Endothelial cell of umbilical vein (primary cell): ENCODE results near the gene WDR13. TPM values are rescaled to one million over a fixed set of nuclear protein-coding genes. Genes with fewer than 3 reads are reported as not detected.

Experiments used
- BruUV-seq: library from RNA; stranded (reverse); fragments of 400-500 nt; replicated peaks from 2 replicates; lab custom pipeline; 2021; lab: Mats Ljungman, UMichigan
- CTCF ChIA-PET: fragments of 300-600, 350-600 bp; sonication (Branson Sonifier 250); formaldehyde crosslinking; loops from one replicate; lab custom pipeline; 2021; ENCODE audit warnings: antibody characterized with exemption, inconsistent platforms; lab: Charles Lee
- POLR2A ChIA-PET: fragments of 300-600, 350-600 bp; sonication (Branson Sonifier 250); formaldehyde crosslinking; loops from one replicate; lab custom pipeline; 2021; ENCODE audit warnings: antibody characterized with exemption, inconsistent platforms; lab: Charles Lee
- DNase-seq: peaks from one replicate; pipeline ENCODE4 v3.0.0-alpha.2; 2011; ENCODE audit warnings: low read depth, low spot score
- FAIRE-seq: peaks from 2 replicates; lab custom pipeline; 2011; peaks lifted over from hg19 to GRCh38; lab: Jason Lieb, UNC
- H2AFZ ChIP-seq: 2 replicates; pipeline ENCODE4 v1.6.0; 2012; ENCODE audit warnings: low read depth, low read length, control low read depth, inconsistent platforms
- H3K27ac ChIP-seq: 2 replicates; pipeline ENCODE4 v1.5.1; 2011; ENCODE audit warnings: low read depth, mild to moderate bottlenecking, control low read depth, low read length, moderate library complexity; ENCODE audit not compliant: insufficient read depth
- H3K27me3 ChIP-seq, 2 experiments: 2 replicates each; pipeline versions ENCODE4 v1.6.0 to v1.6.1; 2011; ENCODE audit warnings: low read length in 2 of 2, mixed read lengths in 1 of 2; ENCODE audit not compliant: control insufficient read depth in 2 of 2, insufficient read depth in 2 of 2
- H3K36me3 ChIP-seq, 2 experiments: 2 replicates in 1 of 2; 3 replicates in 1 of 2; pipeline ENCODE4 v1.5.1; 2011; ENCODE audit warnings: low read length in 2 of 2, mild to moderate bottlenecking in 1 of 2, moderate library complexity in 1 of 2; ENCODE audit not compliant: control insufficient read depth in 2 of 2, insufficient read depth in 2 of 2; ENCODE audit errors: extremely low read depth in 1 of 2
- H3K4me1 ChIP-seq: 3 replicates; pipeline ENCODE4 v1.5.1; 2011; ENCODE audit warnings: mild to moderate bottlenecking, low read length; ENCODE audit not compliant: control insufficient read depth, insufficient read depth; ENCODE audit errors: extremely low read depth
- H3K4me2 ChIP-seq: 2 replicates; pipeline ENCODE4 v1.6.1; 2011; ENCODE audit warnings: low read length, control low read depth, mixed read lengths; ENCODE audit not compliant: insufficient read depth
- H3K4me3 ChIP-seq, 3 experiments: fragments of 200-600 bp in 1 of 3; sonication (generic), shearing (Covaris generic) in 1 of 3; replicated peaks in 1 of 3; 2 replicates each; pipeline ENCODE4 v1.5.1; 2011 to 2016; ENCODE audit warnings: control low read depth in 3 of 3, low read length in 3 of 3, mild to moderate bottlenecking in 2 of 3, inconsistent platforms in 1 of 3, low read depth in 1 of 3, moderate library complexity in 1 of 3; ENCODE audit not compliant: insufficient read depth in 1 of 3
- H3K79me2 ChIP-seq: 2 replicates; pipeline ENCODE4 v1.6.0; 2012; ENCODE audit warnings: low read length, inconsistent platforms; ENCODE audit not compliant: control insufficient read depth, insufficient read depth
- H3K9ac ChIP-seq: replicated peaks from 2 replicates; pipeline ENCODE3; 2011; ENCODE audit warnings: low read length, control low read depth; ENCODE audit not compliant: insufficient read depth; ENCODE audit errors: extremely low read depth
- H3K9me1 ChIP-seq: replicated peaks from 3 replicates; pipeline ENCODE4 v1.6.0; 2011; ENCODE audit warnings: mild to moderate bottlenecking, low read length; ENCODE audit not compliant: control insufficient read depth, insufficient read depth; ENCODE audit errors: extremely low read depth
- H3K9me3 ChIP-seq: replicated peaks from 2 replicates; pipeline ENCODE4 v1.5.1; 2012; ENCODE audit warnings: low read length, inconsistent platforms; ENCODE audit not compliant: control insufficient read depth, insufficient read depth
- H4K20me1 ChIP-seq: replicated peaks from 2 replicates; pipeline ENCODE3; 2011; ENCODE audit warnings: mild to moderate bottlenecking, low read length; ENCODE audit not compliant: control insufficient read depth, insufficient read depth; ENCODE audit errors: extremely low read depth
- EZH2 ChIP-seq: IDR thresholded peaks from 2 replicates; pipeline ENCODE4 v1.6.1; 2012; ENCODE audit warnings: borderline replicate concordance, low read depth, mild to moderate bottlenecking, moderate library complexity, low read length, inconsistent platforms; ENCODE audit not compliant: severe bottlenecking
- FOS ChIP-seq: IDR thresholded peaks from 2 replicates; pipeline ENCODE4 v1.6.1; 2011; ENCODE audit warnings: mild to moderate bottlenecking, low read length, moderate library complexity, borderline replicate concordance; ENCODE audit not compliant: insufficient read depth
- GATA2 ChIP-seq: IDR thresholded peaks from 2 replicates; pipeline ENCODE4 v1.7.0; 2011; ENCODE audit warnings: low read depth, mild to moderate bottlenecking, moderate library complexity, mixed read lengths, low read length; ENCODE audit not compliant: insufficient read length, insufficient read depth
- JUN ChIP-seq: IDR thresholded peaks from 2 replicates; pipeline ENCODE4 v1.6.1; 2011; ENCODE audit warnings: borderline replicate concordance, low read depth; ENCODE audit not compliant: insufficient read length, insufficient read depth
- MYC ChIP-seq: IDR thresholded peaks from one replicate; pipeline ENCODE4 v1.6.1; 2011; ENCODE audit warnings: mild to moderate bottlenecking, low read depth, low read length
- POLR2A ChIP-seq: IDR thresholded peaks from 2 replicates; pipeline ENCODE4 v1.6.1; 2012; ENCODE audit warnings: low read depth, mild to moderate bottlenecking, control low read depth, low read length
- POLR2AphosphoS5 ChIP-seq: IDR thresholded peaks from 2 replicates; pipeline ENCODE4 v1.6.1; 2012; ENCODE audit warnings: low read depth, mild to moderate bottlenecking, control low read depth, low read length, moderate library complexity; ENCODE audit not compliant: insufficient read depth
- dilution Hi-C: fragments of 300-500 bp; cut with MboI; formaldehyde crosslinking; loops from one replicate; pipeline ENCODE4 v1.15.0; 2019; ENCODE audit warnings: low sequenced_read_pairs; ENCODE audit not compliant: extremely low pct_ligation_motif_present
- intact Hi-C: fragments of 100-400 bp; cut with micrococcal nuclease; formaldehyde crosslinking; loops from one replicate; pipeline ENCODE4 v1.10.0; 2022
- polyA plus RNA-seq, 4 experiments: library from polyadenylated mRNA; depleted of rRNA in 3 of 4; stranded (reverse) in 3 of 4; unstranded in 1 of 4; fragments of >200 nt; gene quantifications; 2 replicates each; pipeline versions ENCODE4 v1.2.1 to v1.2.3, GENCODE V29; 2011 to 2012; ENCODE audit warnings: missing spikeins in 1 of 4
- total RNA-seq: library from RNA; stranded (reverse); gene quantifications from 2 replicates; pipeline ENCODE4 v1.2.3, GENCODE V29; 2021
- TF ChIP-seq, protein P1 (sequence below), 2 donors: IDR thresholded peaks; 1 replicate in 1 of 2; 2 replicates in 1 of 2; pipeline ENCODE4 v1.5.1; 2011; ENCODE audit warnings: low read length in 2 of 2, mild to moderate bottlenecking in 2 of 2, moderate library complexity in 2 of 2, control low read depth in 1 of 2, inconsistent platforms in 1 of 2, low read depth in 1 of 2; ENCODE audit not compliant: insufficient read depth in 1 of 2; ENCODE audit errors: extremely low read depth in 1 of 2
- TF ChIP-seq, protein P2 (sequence below): IDR thresholded peaks from 2 replicates; pipeline ENCODE4 v1.6.1; 2011; ENCODE audit not compliant: insufficient read depth, insufficient read length

Gene WDR13
- total and polyA plus RNA-seq, 2 donors (not counting 3 experiments of a cell fraction or from before 2014, with no cell fraction given): 85.0 to 169 TPM

DNA sequence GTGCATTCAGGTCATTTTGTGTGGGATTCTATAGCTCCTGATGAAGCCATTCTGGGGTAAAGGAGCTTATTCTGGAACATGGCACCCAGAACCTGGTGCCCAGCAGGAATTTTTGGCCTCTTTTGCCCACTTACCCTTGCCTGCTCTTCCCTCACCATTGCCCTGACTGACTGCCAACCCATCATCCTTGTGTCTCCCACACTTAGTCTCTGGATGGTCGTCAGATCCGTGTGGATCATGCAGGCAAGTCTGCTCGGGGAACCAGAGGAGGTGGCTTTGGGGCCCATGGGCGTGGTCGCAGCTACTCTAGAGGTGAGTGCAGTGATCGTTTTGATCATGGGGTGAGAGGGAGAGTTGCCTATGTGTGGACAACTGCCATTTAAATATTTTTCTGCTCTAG, 21.2 kb upstream of the WDR13 start:
- H3K4me2 ChIP-seq: peak overlapping the region; percentile 83
- no TSS peak for BruUV-seq
- dilution Hi-C loops (no loop called here), intact Hi-C loops (no loop called here)
- ChIA-PET CTCF (no interaction called here), POLR2A (interaction anchor here (0.8 kb wide), 1 partner anchor 108 kb away, joined by 3 read pairs; no protein-coding TSS in a partner anchor)
- TF ChIP-seq EZH2 (no peak), POLR2A (no peak), FOS (no peak), MYC (no peak), POLR2AphosphoS5 (no peak), JUN (no peak), GATA2 (no peak)
- TF ChIP-seq, protein P1, sequence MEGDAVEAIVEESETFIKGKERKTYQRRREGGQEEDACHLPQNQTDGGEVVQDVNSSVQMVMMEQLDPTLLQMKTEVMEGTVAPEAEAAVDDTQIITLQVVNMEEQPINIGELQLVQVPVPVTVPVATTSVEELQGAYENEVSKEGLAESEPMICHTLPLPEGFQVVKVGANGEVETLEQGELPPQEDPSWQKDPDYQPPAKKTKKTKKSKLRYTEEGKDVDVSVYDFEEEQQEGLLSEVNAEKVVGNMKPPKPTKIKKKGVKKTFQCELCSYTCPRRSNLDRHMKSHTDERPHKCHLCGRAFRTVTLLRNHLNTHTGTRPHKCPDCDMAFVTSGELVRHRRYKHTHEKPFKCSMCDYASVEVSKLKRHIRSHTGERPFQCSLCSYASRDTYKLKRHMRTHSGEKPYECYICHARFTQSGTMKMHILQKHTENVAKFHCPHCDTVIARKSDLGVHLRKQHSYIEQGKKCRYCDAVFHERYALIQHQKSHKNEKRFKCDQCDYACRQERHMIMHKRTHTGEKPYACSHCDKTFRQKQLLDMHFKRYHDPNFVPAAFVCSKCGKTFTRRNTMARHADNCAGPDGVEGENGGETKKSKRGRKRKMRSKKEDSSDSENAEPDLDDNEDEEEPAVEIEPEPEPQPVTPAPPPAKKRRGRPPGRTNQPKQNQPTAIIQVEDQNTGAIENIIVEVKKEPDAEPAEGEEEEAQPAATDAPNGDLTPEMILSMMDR (IDR thresholded peaks at IDR 0.05; ENCODE audit: extremely low read depth in 1 of 2, insufficient read depth in 1 of 2, low read depth in 1 of 2, low read length in 2 of 2): no peak
- TF ChIP-seq, protein P2, sequence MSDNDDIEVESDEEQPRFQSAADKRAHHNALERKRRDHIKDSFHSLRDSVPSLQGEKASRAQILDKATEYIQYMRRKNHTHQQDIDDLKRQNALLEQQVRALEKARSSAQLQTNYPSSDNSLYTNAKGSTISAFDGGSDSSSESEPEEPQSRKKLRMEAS: no peak
- no peaks in the 10 kb centered on the region for H4K20me1 ChIP-seq
- H3K9me3 ChIP-seq: no peaks in the 10 kb centered on the region
- no peak overlapping the region for H3K27ac ChIP-seq
- DNase-seq (no peak), FAIRE-seq (no peak)
- H3K9me1 ChIP-seq: no peaks in the 10 kb centered on the region
- peak overlapping the region in 2 of 3 experiments; percentile 60 to 96 for H3K4me3 ChIP-seq
- H3K4me1 ChIP-seq: peaks cover 20% of the 10 kb centered on the region
- peaks cover 23% of the 10 kb centered on the region for H3K79me2 ChIP-seq
- no peaks in the 10 kb centered on the region for H3K27me3 ChIP-seq
- peak overlapping the region; percentile 98 for H3K9ac ChIP-seq
- H3K36me3 ChIP-seq: peaks cover 6 to 18% of the 10 kb centered on the region in 2 experiments
- H2AFZ ChIP-seq: no peak overlapping the region
